Fibroblast of upper back skin (primary cell): Measurements from ENCODE around the gene SCYGR3.

Source experiments
- DNase-seq: peaks from one replicate; pipeline ENCODE4 v3.0.0-alpha.2; 2013

Gene SCYGR3, protein sequence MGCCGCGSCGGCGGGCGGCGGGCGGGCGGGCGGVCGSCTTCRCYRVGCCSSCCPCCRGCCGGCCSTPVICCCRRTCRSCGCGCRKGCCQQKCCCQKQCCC

DNA sequence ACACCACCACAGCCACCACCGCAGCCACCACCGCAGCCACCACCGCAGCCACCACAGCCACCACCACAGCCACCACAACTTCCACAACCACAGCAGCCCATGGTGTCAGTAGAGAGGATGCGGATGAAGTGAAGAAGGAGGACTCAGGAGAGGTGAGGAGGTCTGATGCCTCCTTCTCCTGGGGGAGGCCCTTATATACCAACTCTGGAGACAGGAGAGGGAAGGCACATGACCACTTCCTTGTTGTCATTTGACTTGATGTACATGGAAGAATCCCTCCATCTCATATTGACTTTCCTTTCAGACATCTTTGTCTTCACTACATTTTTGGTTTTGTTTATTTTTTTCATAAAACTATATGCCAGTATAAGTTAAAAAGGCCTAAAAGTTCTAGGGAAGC is at the start of gene SCYGR3:
Gene SCYGR3, minus strand, starts transcription at position 101 of the 400 bp plus-strand sequence. Its CDS starts 0 bp downstream, at position 101.
- DNase-seq, result no peak

DNA sequence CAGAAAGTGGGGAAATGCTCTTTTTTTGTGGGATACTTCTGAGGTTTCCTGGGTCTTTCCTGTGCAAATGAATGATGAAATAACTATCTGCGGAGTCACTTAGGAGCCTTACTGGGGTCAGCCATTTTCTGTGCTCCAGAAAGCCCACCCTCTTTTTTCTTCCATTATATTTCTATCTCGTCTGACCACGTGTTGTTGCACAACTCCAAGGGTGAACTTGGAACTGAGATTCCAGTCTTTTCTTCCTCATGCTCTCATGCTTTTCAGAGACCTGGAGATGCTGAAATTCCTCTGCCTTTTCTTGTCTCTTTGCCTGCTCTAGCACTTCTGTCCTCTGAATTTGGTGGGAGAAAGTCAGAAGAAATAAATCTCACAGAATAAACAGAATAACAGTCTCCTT is 47.2 kb upstream of the SCYGR3 start:
- no peak for DNase-seq

DNA sequence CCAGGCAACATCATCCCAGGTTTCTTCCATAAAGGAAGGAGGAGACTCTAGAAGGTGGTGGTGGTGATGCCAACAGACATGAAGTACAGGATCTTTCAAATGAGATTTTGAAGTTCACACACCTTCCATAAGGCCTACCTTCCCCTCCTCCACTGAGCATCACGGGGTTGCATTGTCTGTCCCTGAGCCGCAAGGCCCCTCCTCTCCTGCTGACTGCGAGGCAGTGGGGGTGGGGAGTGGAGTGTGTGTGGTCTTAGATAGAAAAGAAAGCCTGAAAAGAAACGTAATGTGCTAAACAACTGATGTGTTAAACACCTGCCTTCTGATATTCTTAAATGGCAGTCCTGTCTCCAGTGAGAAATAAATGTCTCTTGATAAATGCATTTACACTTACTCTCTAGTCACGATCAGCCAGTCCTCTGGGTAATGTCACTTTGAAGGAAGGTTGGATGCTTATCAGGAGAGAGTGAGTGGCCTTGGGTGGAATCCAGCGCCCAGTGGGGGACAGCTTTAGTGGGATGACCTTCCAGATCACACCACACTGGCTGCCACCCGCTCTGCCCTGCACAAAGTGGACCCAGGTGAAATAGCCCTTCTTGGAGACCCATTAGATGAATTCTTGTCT is 46.5 kb upstream of the SCYGR3 start:
- no peak for DNase-seq

DNA sequence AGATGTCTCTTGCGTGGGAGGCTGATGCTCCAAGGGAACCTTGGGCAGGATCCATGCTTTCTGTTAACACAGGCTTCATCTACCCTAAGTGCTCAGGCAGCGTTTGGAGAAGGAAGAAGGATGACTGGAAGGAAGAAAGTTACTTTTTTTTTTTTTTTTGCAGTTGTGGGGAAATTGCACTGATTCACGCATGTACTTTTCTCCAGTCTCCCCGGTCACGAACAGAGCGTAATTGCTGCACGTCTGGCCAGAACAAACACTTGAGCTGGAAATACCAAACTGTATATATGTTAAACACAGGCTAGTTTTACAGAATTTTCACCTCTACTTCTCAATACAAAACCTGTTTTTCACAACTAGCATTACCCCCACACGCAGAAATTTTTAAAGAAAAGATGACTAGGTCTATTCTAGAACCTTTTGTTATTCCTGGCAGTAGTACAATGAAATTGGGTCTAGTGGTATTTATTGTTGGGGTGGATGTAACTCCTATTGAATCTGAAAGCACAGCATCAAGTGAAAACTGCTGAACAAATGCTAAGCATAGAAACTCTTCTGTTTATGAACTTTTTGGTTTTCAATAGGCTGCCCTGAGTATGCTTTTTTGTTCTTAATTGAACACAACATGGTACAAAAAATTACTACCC is 42.7 kb upstream of the SCYGR3 start:
- DNase-seq, result no peak

DNA sequence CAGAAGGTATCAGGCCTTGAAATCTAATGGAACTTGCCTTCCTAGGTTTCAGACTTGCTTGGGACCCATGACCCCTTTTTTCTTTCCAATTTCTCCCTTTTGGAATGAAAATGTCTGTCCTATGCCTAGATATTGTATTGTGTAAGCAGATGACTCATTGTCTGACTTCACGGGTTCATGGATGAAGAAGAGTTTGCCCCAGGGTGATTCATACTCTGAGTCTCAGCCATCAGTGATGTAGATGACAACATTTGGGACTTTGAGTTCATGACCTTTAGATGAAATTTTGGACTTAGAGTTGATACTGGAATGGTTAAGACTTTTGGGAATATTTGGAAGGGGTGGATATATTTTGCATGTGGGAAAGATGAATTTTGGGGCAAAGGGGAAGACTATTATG is 40.8 kb upstream of the SCYGR3 start:
- DNase-seq, result peak; percentile 84

DNA sequence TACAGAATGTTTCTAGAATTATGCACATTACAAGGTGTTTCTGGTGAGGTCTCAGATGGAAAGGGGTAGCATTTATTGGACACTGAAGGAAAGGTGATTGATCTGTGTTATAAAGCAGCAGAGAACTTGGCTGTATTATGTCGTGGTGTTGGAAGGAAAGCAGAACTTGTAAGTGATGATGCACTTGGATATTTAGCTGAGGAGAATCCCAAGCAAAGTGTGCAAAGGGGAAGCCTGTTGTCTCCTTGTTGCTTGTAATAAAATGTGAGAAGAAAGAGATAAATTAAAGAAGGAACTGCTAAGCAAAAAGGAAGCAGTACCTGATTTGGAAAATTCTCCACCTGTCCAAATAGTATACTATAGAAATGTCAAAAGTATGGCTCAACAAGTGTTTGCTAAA is 39.8 kb upstream of the SCYGR3 start:
- DNase-seq, result no peak

DNA sequence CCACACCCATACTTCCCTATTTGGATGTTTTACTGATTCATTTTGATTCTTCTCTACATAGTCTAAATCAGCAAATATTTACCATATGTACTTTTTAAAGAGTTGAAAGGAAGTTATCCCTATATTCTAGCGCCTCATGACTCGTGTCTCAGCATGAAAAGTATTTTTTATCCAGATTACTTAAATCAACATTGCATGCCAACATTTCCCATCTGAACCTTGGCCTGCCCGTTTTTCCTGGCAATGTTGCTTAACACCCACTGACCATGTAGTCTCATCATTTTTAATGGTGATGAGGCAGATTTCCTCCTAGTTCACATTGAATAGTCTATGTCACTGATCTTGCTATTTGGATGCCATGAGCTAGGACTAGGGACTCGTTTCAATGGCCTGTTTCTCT is 38.8 kb upstream of the SCYGR3 start:
- peak; percentile 20 for DNase-seq

DNA sequence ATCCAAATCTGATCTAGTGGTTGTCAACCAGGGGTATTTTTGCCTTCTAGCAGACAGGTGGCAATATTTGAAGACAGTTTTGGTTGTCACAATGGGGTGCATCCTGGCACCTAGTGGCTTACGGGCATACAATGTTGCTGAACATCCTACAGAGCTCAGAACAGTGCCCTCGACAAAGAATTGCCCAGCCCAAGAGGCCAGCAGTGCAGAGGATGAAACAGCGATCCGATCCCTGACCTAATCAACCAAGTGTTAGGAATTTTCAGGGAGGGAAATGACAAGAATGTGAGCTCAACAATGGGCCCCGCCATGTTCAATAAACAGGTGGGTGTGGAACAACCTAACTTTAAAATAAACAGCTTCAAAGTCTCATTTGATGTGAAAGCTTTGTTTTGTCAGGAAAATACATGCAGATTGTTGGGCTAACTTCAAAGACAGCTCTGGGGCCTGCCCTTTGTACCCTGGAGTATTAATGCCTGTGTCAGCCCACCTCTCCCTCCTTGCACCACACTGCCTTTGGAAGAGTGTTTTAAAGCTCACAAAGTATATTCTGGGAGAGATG is 29.4 kb upstream of the SCYGR3 start:
- DNase-seq, result no peak

DNA sequence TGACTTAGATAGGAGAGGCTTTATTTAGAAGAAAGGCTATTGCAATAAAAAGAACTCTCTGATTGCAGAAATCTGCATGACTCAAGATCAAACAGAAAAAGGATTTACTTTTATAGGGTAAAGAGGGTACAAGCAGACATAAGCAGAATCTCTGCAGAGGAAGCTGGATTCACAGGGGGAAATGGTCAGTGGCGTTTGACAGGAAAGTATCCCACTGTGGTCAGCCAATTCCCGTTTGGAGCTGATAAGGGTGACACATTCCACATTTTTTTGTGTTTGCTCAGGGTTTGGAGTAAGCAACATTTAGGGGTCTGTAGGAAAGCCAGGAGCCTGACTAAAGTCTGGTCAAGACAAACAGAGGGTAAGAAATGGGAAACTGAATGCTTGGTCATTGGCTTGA is 28.0 kb upstream of the SCYGR3 start:
- no peak for DNase-seq

DNA sequence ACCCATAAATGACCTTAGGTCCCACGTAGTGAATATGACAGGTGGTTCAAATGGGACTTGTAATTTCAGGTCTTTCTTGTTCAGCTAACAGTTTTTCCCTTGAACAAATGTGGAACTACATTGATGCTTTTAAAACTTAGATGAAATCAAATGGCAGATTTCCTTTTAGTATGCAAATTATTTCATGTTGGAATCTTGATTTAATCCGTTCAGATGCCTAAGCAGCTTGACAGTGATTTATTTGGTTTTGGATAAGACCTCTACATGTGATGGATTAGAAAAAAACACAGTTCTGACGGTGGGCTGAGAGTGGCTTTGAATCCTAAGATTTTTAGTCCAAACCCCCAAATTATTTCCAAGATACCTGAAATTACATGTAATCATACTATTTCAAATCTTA is 19.6 kb upstream of the SCYGR3 start:
- no peak for DNase-seq

DNA sequence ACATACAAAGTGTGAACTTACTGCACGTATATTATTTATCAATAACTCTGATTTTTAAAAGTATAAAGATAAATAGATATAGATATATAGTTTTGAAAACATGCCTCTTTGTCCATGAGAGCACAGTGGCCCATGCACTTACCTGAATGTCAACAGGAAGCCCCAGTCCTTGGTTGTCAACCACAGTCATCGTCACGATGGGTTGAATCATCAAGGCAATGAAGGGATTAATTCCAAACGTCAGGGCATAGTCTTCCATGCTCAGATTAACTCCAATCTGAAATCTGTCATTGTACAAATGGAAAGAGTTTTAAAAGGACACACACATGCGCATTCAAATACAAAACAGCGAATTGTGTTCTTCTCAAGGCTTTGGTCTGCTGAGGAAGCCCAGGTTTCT is 18.2 kb upstream of the SCYGR3 start:
- DNase-seq, result no peak

DNA sequence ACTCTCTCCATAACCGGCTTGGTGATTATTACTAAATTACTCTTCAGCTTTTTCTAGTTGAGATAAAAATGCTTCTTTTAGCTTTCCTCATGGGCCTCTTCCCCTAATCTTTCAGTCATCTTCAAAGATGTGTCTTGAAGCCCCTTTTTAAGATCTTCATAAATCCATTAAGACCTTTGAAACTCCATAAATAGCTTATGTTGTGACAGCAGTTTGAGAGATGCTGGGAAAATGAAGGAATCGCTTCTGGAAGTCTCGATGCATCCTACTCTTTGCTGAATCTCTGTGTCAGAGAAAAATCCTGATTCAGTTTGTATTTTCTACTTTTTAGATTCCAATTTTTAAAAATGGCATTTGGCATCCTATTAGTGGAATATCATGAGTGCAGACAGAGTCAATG is 15.7 kb upstream of the SCYGR3 start:
- DNase-seq, result no peak

DNA sequence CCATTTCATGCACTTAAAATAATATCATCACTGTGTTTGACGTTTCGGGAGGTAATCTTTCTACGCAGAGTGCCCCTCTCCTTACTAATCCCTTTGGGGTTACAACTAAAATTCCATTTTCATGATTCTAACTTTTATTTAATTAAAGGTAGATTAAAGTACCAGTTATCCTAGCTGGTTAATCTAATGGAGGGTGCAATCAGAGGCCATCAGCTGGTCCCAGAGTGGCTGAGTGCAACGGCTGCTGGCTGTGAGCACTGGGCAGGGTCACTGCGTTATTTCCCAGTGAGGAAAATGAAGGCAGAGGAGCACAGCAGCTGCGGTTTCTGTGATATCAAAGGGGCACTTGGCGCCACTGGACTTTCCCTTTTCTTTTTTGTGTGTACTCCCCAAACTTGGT is 14.8 kb upstream of the SCYGR3 start:
- DNase-seq, result no peak

DNA sequence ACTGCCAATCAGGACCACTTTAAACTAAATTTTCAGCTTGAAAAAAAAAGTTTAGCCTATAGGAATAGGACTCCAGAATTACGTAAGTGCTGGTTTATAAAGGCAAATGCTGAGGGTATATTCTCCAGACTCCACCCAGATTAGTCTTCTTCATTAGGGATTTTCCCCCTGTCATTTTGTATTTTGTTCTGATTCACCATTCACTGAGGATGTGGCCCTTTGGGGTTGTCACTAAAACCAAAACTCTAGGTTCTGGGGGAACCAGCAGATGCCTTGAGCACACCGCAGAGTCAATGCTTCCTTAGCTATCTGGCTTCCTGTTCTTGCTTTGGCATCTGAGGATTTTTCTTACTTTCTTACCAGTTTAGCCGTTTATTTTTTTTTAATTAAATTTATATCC is 13.1 kb upstream of the SCYGR3 start:
- no peak for DNase-seq

DNA sequence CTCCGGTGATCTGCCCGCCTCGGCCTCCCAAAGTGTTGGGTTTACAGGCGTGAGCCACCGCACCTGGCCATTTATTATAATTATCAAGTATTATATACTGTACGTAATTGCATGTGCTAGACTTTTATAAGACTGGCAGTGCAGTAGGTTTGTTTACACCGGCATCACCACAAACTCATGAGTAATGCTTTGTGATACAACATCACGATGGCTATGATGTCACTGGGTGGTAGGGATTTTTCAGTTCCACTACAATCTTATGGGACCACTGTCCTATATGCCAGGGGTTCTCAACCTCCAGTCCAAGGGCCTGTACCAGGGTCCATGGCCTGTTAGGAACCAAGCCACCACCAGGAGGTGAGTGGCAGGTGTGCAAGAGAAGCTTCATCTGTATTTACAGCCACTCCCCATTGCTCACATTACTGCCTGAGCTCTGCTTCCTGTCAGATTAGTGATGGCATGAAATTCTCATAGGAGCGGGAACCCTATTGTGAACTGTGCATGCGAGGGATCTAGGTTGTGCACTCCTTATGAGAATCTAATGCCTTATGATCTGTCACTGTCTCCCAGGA is 12.0 kb upstream of the SCYGR3 start:
- no peak for DNase-seq

DNA sequence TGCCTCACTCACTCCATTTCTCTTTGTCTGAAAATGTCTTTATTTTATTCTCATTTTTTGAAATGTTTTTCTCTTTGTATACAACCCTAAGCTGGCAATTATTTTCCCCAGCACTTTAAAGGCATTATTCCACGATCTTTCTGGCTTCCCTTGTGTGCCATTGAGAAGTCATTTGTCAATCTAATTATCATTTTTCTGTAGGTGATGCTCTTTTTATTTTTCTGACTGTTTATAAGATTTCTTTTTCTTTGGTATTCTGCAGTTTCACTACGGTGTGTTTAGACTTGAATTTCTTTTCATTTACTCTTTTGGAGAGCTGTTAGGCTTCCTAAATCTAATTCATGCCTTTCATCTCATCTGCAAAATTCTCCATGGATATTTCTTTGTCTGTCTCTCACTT is 10.8 kb upstream of the SCYGR3 start:
- no peak for DNase-seq

DNA sequence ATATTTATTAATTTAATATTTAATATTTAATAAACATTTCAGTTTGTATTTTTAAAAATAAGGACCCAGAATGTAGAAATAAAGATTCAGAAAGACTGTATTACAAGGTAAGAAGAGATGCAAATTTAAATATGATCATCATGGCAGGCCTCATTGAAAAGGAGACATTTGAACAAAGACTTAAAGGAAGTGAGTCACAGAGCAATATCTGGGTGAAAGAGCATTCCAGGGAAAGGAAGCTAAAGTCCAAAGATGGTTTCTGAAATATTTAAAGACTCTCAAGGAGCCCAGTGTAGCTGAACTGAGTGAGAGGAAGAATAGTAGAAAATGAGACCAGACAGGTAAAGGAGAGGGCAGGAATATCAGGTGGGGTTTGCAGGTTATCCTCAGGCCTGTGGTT is 8.6 kb upstream of the SCYGR3 start:
- peak; percentile 69 for DNase-seq

DNA sequence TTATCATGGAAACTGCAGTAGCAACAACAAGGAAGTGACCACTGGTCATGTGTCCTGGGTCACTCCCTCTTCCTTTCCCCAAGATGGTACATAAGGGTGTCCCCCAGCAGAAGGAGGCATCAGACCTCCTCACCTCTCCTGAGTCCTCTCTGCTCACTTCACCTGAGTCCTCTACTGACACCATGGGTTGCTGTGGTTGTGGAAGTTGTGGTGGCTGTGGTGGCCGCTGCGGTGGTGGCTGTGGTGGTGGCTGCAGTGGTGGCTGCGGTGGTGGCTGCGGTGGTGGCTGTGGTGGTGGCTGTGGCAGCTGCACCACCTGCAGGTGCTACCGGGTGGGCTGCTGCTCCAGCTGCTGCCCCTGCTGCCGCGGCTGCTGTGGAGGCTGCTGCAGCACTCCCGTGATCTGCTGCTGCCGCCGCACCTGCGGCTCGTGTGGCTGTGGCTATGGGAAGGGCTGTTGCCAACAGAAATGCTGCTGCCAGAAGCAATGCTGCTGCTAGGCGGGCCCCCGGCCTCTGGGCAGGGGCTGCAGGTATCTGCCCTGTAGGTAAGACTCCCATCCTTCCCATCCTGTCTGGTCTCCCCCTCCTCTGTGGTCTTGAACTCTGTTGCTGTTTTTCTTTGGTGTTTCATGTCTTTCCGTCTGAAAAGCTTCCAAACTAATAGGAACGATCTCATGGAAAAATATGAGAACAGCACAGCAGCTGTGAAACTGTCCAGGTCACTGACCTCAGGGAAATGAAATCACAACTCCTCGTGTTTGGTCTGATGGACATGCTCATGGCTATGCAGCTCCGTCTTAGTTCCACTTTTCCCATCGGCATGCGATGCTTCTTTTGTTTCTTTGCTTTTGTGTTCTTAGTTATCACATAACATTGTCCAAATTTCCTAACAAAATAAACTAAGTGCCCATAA is 2.9 kb upstream of the SCYGR3 start, which contains the start of gene SCYGR4:
Gene SCYGR4, plus strand, starts transcription at position 183 of the 915 bp plus-strand sequence. Its CDS starts 0 bp downstream, at position 183.
- DNase-seq, result no peak

DNA sequence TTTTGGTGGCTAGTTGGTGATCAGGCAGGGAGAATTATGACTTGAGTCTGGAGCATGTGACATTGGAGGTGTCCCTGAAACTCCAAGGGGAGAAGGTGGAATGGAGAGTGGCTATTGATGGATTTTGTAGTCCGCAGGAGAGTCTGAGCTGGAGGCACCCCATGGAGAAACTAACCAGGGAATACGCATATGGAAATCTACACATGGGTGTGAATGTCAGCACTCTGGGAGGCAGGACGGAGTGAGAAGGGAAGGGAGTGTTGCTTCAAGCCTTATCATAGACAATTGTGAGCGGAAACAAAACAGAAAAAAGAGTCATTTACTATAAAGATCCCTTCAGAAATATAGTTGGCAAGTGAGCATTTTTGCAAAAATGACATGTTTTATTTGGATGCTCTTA is 2.0 kb upstream of the SCYGR3 start:
- no peak for DNase-seq

DNA sequence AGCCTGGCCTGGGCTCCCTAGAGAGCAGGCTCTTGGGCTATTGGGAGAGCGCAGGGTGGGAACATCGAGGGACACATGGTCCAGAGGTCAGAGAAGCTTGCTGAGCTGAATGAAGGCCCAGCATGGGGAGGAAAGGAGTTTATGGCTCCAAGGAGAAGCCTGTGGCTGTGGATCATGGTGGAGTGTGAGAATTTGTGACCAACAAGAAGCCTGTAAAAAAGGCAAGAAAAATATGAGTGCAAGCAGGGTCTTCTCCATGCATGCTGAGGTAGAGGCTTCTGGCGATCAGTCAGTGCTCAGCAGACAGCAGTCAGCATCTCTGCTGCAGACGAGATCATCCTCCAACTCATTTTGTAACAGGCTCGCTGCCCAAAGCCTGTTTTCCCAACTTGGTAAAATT is 1.3 kb upstream of the SCYGR3 start:
- no peak for DNase-seq

DNA sequence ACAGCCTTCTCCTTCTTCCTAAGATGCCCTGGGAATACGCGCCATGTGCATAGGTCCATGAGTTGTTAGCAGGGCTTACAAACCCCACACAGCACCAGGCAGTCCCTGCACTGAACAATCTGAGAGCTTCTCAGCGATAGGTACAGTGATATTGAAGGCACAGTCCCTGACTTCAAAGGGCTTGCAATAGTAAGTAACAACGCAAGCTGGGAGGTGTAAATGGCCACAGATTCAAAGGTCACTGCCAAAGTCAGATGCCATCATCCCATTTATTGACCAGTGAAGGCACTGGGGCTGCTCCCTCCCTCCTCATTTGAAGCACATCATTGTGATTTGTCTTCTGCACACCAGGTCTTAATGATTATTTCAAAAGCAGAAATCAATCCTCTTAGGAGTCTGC is 541 bp upstream of the SCYGR3 start:
- DNase-seq, result no peak

DNA sequence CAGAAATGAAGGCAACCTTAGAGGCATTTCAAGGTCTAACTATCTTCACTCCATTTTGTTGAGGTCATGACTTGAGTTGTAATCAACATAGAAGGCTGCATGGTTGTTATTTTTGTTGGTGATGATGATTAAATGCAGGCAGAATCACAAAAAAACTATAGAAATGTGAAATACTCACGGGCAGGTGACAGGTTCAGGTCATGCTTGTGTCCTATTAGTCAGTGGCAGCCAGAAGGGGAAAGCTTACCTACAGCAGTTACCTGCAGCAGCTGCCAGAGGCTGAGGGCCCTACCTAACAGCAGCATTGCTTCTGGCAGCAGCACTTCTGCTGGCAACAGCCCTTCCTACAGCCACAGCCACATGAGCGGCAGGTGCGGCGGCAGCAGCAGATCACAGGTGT is 394 bp downstream of the SCYGR3 start:
- no peak for DNase-seq

DNA sequence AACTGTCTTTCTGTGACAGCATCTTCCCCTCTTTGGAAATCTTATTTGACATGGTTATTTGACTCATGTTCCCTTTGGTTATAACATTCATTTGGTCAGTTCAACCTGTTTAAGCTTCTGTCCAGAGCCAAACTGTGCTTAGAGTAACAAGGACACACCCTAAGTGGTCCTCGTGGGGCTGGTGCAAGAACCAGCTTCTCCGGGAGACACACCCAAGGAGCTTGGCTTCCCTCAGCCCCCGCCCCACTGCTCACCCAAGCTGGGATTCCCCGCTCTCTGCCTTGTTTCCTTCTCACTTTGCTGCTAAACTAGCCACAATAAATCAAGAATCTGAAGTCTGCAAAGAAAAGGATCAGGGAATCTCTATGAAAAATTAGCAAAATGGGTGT is 1.4 kb downstream of the SCYGR3 start:
- no peak for DNase-seq
